Stomach smooth muscle (tissue), 2 donors: ENCODE results near the gene FAAP20.

Experiments
- H3K27ac ChIP-seq: one replicate; pipeline ENCODE4 v1.7.0; 2013; ENCODE audit warnings: mild to moderate bottlenecking, low read length, inconsistent platforms
- H3K27me3 ChIP-seq, 2 donors: one replicate each; pipeline ENCODE4 v1.7.0; 2013; ENCODE audit warnings: low read length in 2 of 2; ENCODE audit not compliant: insufficient read depth in 2 of 2, control insufficient read depth in 1 of 2
- H3K36me3 ChIP-seq, 2 donors: one replicate each; pipeline ENCODE4 v1.7.0; 2013; ENCODE audit warnings: low read length in 2 of 2; ENCODE audit not compliant: control insufficient read depth in 2 of 2, insufficient read depth in 2 of 2
- H3K4me1 ChIP-seq: one replicate; pipeline ENCODE4 v1.7.0; 2013; ENCODE audit warnings: low read length; ENCODE audit not compliant: control insufficient read depth, insufficient read depth
- H3K4me3 ChIP-seq, 2 donors: one replicate each; pipeline ENCODE4 v1.7.0; 2013; ENCODE audit warnings: low read length in 2 of 2
- H3K9ac ChIP-seq, 2 donors: one replicate each; pipeline ENCODE4 v1.7.0; 2013; ENCODE audit warnings: low read length in 2 of 2, mild to moderate bottlenecking in 1 of 2
- H3K9me3 ChIP-seq, 2 donors: one replicate each; pipeline ENCODE4 v1.7.0; 2013; ENCODE audit warnings: low read length in 2 of 2; ENCODE audit not compliant: control insufficient read depth in 2 of 2
- donor health status: healthy.
- donor health status: Pancreatic carcinoma.

Gene FAAP20

GRCh38 chr1:2200308-2200943, 5.9 kb upstream of the FAAP20 start:
- Histone ChIP-seq H3K4me1 (peaks cover 58% of the 10 kb centered on the region), H3K36me3 (no peaks in the 10 kb centered on the region), H3K4me3 (peak overlapping the region in 1 of 2 donors; percentile 29), H3K27me3 (no peaks in the 10 kb centered on the region), H3K27ac (no peak overlapping the region), H3K9ac (no peak overlapping the region), H3K9me3 (no peaks in the 10 kb centered on the region)

GRCh38 chr1:2199042-2199810, 4.7 kb upstream of the FAAP20 start:
- peak overlapping the region; percentile 83 for H3K27ac ChIP-seq
- peak overlapping the region; percentile 70 to 83 for H3K4me3 ChIP-seq
- H3K9ac ChIP-seq = peak overlapping the region; percentile 52 to 85
- H3K4me1 ChIP-seq = peaks cover 56% of the 10 kb centered on the region
- no peaks in the 10 kb centered on the region for H3K36me3 ChIP-seq
- no peaks in the 10 kb centered on the region for H3K9me3 ChIP-seq
- H3K27me3 ChIP-seq = no peaks in the 10 kb centered on the region

GRCh38 chr1:2198571-2198970, 4.0 kb upstream of the FAAP20 start:
- no peaks in the 10 kb centered on the region for H3K9me3 ChIP-seq
- peak overlapping the region in 1 of 2 donors; percentile 83 for H3K4me3 ChIP-seq
- no peaks in the 10 kb centered on the region for H3K36me3 ChIP-seq
- peak overlapping the region; percentile 52 to 55 for H3K9ac ChIP-seq
- H3K27me3 ChIP-seq = no peaks in the 10 kb centered on the region
- peak overlapping the region; percentile 83 for H3K27ac ChIP-seq
- peaks cover 55% of the 10 kb centered on the region for H3K4me1 ChIP-seq

- no peaks in the 10 kb centered on the region for H3K36me3 ChIP-seq
- no peak overlapping the region for H3K4me3 ChIP-seq
- H3K27ac ChIP-seq = peak overlapping the region; percentile 24
- H3K27me3 ChIP-seq = no peaks in the 10 kb centered on the region
- H3K9me3 ChIP-seq = no peaks in the 10 kb centered on the region
- no peak overlapping the region for H3K9ac ChIP-seq
- peaks cover 58% of the 10 kb centered on the region for H3K4me1 ChIP-seq
Measured at GRCh38 chr1:2197707-2198165, 3.2 kb upstream of the FAAP20 start.

GRCh38 chr1:2196901-2197638, 2.5 kb upstream of the FAAP20 start:
- Histone ChIP-seq H3K4me1 (peaks cover 64% of the 10 kb centered on the region), H3K9ac (no peak overlapping the region), H3K27me3 (no peaks in the 10 kb centered on the region), H3K27ac (peak overlapping the region; percentile 24), H3K4me3 (no peak overlapping the region), H3K36me3 (no peaks in the 10 kb centered on the region), H3K9me3 (no peaks in the 10 kb centered on the region)

- peak overlapping the region; percentile 92 for H3K27ac ChIP-seq
- H3K27me3 ChIP-seq = no peaks in the 10 kb centered on the region
- H3K4me3 ChIP-seq = no peak overlapping the region
- no peaks in the 10 kb centered on the region for H3K9me3 ChIP-seq
- peak overlapping the region; percentile 13 to 77 for H3K9ac ChIP-seq
- H3K36me3 ChIP-seq = no peaks in the 10 kb centered on the region
- H3K4me1 ChIP-seq = peaks cover 73% of the 10 kb centered on the region
Measured at GRCh38 chr1:2195785-2196184, 1.2 kb upstream of the FAAP20 start.

GRCh38 chr1:2194898-2195673, 514 bp upstream of the FAAP20 start:
- no peaks in the 10 kb centered on the region for H3K27me3 ChIP-seq
- no peaks in the 10 kb centered on the region for H3K36me3 ChIP-seq
- H3K9ac ChIP-seq = peak overlapping the region; percentile 73 to 77
- peaks cover 73% of the 10 kb centered on the region for H3K4me1 ChIP-seq
- peak overlapping the region; percentile 66 to 78 for H3K4me3 ChIP-seq
- peak overlapping the region; percentile 92 for H3K27ac ChIP-seq
- no peaks in the 10 kb centered on the region for H3K9me3 ChIP-seq

GRCh38 chr1:2193514-2194281, 874 bp downstream of the FAAP20 start:
- Histone ChIP-seq H3K9me3 (no peaks in the 10 kb centered on the region), H3K27me3 (no peaks in the 10 kb centered on the region), H3K9ac (peak overlapping the region; percentile 57 to 60), H3K27ac (peak overlapping the region; percentile 99), H3K4me3 (peak overlapping the region; percentile 49 to 68), H3K4me1 (peaks cover 69% of the 10 kb centered on the region), H3K36me3 (no peaks in the 10 kb centered on the region)

GRCh38 chr1:2192031-2192995, 2.3 kb downstream of the FAAP20 start:
- Histone ChIP-seq H3K4me1 (peaks cover 59% of the 10 kb centered on the region), H3K27me3 (no peaks in the 10 kb centered on the region), H3K9me3 (no peaks in the 10 kb centered on the region), H3K36me3 (no peaks in the 10 kb centered on the region), H3K4me3 (peak overlapping the region; percentile 43 to 64), H3K27ac (peak overlapping the region; percentile 99), H3K9ac (peak overlapping the region; percentile 58 to 74)
